HUDEP-2 (cell line): Measurements from ENCODE around the gene CFAP45.

Experiments
- DNase-seq, 76 experiments: peaks; one replicate each; lab custom pipeline; 2025; ENCODE audit not compliant: unreplicated experiment in 76 of 76; lab: John Stamatoyannopoulos, UW

The CFAP45 gene

GRCh38 chr1:159881622-159882526, 18.1 kb downstream of the CFAP45 start:
- DNase-seq, result peak in 7 of 76 experiments; percentile 2 to 26 (median 15)

DNA sequence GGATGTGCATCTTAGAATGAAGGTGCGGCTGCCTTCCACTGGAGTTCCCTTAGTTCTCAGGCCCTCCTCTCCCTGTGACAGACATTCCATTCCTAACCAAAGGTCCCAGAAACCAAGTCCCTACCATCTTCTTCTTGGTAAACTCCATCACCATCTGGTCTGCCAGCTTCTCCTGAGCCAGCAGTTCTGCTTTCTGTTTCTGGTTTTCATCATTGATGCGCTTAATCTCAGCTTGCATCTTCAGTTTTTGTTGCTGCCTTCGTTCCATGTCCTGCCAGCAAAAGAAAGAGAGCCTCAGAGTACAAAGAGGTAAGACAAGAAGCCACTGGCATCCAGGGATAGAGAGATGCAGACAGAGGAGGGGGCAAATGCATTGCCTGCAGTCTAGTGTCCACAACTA, 19.5 kb downstream of the CFAP45 start:
- DNase-seq, result no peak

DNA sequence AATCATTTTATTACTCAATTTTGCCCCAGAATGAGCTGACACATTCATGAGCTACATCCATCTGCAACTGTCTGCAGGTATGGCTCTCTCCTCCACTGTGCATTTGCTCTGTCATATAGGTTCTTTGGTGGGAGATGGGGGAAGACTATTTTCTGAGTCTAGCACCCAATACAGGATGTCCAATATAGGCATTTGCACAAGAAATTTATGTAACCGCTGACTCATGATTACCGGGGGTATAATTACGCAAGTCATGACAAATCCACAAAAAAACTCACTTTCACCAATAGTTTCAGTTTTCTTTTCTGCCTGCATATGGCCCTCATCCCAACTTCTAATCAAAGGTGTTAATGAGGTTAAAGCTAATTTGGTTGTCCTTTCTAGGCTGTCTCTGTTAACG, 20.0 kb downstream of the CFAP45 start:
- DNase-seq, result no peak

DNA sequence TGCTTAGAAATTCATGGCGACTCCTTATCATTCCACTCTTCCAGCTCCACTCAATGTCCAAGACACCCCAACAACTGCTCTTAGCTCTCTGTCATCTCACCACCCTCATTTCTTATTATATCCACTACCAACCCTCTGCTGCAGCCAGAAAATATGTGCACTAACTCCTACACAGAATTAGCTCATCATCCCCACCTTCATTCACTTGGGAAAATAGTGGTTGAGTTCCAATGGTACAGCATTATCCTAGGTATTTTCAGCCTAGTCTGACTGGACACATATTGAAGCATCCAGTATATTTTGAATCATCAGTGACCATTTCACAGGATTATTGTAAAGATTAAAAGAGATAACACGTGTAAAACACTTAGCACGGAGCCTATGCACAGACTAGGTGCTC, 20.8 kb downstream of the CFAP45 start:
- no peak for DNase-seq

DNA sequence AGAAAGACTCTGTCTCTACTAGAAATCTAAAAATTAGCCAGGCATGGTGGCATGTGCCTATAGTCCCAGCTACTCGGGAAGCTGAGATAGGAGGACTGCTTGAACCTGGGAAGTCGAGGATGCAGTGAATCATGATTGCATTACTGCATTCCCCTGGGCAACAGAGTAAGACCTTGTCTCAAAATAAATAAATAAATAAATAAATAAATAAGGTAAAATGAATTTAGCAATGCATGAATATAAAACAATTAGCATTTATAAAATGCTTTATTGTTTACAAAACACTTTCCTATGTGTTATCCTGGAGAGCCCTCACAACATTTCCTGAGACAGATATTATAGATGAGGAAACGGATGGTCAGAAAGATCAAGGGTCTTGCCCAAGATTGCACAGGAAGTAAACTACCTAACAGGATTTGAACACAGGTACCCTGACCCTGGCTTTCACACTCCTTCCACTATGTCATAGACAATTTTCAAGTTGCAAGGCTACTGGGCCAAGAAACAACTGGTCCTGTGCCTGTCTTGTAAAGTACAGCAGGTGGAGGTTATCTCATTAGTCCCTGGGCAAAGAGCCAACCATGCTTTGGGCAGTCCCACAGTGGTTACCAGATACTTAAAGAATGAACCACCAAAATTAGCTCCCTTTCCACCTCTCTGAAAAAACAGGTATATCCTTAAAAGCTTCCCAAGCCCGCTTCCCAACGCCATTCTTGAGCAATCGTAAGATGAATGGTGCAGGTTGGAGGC, 22.1 kb downstream of the CFAP45 start:
- DNase-seq, result peak in 3 of 76 experiments; percentile 8 to 12 (median 9)

DNA sequence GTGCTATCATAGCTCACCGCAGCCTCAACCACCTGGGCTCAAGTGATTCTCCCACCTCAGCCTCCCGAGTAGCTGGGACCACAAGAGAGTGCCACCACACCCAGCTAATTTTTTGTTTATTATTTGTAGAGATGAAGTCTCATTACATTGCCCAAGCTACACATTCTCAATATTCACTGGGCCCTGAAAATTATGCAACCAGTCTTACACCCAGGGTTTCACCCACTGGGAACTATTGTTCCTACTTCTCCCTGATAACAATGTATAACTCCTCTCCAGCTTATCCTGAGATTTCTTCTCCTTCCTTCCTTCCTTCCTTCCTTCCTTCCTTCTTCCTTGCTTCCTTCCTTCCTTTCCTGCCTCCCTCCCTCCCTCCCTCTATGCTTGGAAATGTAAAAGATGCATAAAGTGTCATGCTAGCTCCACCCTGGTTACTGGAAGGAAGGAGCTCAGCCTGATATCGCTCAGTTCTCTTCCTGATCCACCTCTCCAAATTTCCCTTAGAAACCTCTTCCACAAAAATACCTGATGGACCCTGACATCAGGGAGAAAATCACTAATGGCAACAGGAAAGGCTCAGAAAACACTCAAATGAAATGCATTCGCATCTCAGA, 26.3 kb downstream of the CFAP45 start:
- no peak for DNase-seq

DNA sequence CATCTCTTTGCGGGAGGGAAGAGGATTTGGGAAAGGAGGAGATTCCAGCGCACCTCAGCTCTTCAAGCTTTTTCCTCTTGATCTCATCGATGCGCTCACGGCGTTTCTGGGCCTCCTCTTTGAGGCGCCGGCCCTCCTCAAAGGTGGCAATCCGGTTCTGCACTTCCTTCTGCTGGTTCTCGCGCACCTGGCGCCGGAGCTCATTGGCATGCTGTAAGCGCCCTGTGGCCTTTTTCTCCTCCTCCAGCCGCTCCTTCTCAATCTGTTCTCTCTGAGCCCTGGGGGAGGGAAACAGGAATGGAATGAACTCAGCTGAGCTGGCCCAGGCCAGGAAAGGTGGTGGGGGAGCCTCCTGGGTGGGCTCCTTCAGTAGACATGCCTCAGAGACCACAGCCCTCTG, 27.1 kb downstream of the CFAP45 start:
- DNase-seq, result no peak

DNA sequence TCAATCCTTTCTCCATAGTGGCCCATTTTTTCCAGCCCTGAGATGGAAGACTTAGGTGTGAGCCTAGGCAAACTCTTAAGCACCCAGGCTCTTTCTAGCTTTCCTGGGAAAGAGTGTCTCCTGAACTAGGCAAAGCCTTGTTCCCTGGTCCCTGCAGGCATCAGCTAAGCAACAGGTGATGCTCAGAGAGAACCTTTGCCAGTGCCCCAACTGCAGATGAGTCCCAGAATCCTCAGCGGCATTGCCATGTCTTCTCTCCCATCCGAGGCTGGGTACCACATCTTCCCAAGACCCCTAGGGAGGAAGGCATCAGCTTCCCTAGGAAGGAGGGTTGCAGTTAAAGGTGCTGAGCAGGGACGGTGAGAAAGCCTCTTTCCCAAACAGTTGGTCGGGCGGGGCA, 29.3 kb downstream of the CFAP45 start:
- DNase-seq, result no peak

DNA sequence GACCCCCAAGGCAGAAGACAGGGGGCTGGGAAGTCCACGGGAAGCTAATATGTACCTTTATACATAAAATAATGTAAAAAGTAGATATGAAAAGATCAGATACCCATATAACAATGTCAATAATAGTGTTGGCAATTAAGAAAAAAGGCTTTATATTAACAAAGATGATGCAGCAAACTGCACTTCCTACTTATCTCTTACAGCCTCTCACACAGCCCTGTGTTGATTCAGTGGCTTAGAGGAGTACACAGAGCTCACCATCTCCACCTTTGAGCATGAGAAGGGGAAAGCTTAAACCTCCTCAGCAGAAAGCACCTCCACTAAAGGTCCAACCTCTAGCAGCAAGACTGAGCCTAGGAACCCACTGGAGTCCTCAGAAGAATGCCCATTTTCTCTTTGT, 30.4 kb downstream of the CFAP45 start:
- no peak for DNase-seq

DNA sequence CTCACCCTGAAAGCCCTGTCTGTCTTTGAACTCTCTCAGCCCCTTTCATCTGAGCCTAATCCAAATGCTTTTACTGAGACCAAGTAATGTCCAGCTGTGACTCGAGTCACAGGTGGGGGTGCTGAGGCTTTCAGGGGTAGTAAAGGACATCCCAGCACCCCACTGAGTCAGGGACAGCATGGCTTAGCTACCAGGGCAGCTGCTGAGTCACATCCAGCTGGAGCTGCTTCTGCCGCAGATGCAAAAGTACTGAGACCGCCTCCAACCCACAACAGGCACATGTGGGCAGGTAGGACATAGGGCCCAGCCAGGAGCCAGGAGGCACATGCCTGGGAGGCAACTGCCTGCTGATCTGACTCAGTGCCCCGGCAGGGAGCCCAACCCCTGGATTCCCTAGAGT, 30.8 kb downstream of the CFAP45 start:
- DNase-seq, result peak in 1 of 76 experiments; percentile 5

DNA sequence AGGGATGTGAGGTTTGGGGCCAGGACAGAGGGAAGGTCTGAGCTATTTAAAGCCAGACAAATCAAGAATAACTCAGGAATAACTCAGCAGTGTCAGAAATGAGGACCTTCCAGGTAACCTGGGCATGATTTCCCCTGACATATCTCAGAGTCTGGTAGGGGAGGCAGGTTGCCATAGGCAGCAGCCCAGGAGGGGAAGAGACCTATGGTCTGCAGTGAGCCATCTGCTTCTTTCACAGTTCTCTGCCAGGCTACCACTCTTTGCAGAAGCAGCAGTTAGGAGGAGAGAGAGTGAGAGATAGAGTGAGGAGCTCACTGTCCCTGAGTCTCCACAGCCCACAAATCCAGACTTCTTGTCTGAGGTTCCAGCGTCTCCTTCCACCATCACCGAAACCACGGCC, 31.2 kb downstream of the CFAP45 start:
- no peak for DNase-seq

- DNase-seq, result no peak
Measured at GRCh38 chr1:159867664-159868026, 32.3 kb downstream of the CFAP45 start.

GRCh38 chr1:159866905-159867663, 32.9 kb downstream of the CFAP45 start:
- DNase-seq, result no peak

- DNase-seq, result no peak
Measured at GRCh38 chr1:159866066-159866465, 33.9 kb downstream of the CFAP45 start.

- no peak for DNase-seq
Measured at GRCh38 chr1:159864262-159864661, 35.7 kb downstream of the CFAP45 start.

DNA sequence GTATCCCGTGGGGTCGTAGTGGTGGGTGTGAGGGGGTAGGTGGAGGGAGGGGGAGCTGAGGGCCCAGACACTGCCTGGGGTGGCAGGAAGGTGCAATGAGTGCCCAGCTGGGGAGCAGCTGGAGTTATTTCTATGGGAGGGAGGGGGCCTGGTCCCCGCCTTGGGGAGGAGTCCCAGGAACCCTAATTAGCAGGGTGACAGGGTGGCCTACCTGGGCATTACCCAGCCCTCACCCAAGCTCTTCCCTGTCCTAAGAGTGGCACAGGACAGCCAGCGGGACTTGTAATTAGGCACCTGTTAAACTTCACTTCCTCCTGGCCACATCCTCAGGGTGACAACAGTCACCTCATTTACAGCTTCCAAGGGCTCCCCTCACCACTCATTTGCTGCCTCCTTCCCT, 37.4 kb downstream of the CFAP45 start, which contains the start of gene VSIG8:
Gene VSIG8, minus strand, starts transcription at position 101 of the 400 bp plus-strand sequence. CDS start 136 bp downstream, outside the sequence.
- DNase-seq, result no peak

- DNase-seq, result no peak
Measured at GRCh38 chr1:159862031-159862430, 37.9 kb downstream of the CFAP45 start.

DNA sequence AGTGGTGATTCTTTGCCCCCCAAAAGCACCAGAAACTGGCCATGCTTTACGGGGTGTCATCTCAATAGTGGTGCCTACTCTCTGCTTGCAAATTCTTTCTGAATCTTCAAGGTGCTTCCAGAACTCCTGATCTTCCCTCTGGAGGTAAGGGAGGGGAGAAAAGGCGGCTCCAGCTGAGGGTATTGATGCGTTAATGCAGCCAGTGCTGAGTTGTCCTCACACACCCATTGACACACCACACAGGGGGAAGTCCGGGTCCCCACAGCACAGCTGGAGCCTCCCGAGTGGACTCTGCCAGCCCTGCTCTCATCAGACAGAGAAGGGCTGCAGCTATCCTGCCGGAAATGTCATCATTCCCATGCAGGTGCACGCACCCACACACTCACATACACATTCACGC, 38.7 kb downstream of the CFAP45 start:
- no peak for DNase-seq

- no peak for DNase-seq
Measured at GRCh38 chr1:159860456-159860855, 39.5 kb downstream of the CFAP45 start.

GRCh38 chr1:159859767-159860322, 40.1 kb downstream of the CFAP45 start:
- DNase-seq, result no peak
